HPDE6-E6E7 (cell line): ENCODE data around the gene SH3GL1.

Experiments
- DNase-seq: peaks from one replicate; pipeline ENCODE4 v3.0.0; 2011; ENCODE audit warnings: missing footprints; ENCODE audit errors: extremely low spot score

SH3GL1 gene

DNA sequence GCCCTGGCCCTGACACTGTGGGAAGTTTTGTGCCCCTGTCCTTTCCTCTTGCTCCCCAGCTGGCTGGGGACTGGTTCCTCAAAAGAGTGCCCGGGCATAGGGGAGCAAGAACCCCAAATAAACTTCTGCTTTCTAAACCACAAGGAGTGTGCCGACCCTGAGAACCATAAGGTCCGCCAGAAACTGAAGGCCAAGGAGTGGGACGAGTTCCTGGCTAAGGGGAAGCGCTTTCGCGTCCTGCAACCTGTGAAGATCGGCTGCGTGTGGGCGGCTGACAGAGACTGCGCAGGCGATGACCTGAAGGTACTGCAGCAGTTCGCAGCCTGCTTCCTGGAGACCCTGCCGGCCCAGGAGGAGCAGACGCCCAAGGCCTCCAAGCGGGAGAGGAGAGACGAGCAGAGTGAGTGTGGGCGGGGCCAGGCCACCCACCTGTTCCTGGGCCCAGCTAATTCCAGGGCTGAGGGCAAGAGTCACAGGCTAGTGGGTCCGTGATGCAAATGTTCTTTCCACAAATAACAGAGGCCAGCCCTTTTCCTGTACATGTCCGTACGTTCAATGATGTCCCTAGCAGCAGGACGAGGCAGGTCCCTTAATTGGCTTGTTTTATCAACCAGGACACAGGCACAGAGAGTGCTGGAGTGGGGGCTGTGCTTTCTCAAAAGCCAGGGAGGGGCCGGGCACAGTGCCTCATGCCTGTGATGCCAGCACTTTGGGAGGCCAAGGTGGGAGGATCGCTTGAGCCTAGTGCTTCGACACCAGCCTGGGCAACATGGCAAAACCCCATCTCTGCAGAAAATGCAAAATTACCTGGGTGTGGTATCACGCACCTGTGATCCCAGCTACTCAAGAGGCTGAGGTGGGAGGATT, 31.7 kb upstream of the SH3GL1 start:
- no peak for DNase-seq

- no peak for DNase-seq
Observed at GRCh38 chr19:4431296-4431695, 30.9 kb upstream of the SH3GL1 start.

DNA sequence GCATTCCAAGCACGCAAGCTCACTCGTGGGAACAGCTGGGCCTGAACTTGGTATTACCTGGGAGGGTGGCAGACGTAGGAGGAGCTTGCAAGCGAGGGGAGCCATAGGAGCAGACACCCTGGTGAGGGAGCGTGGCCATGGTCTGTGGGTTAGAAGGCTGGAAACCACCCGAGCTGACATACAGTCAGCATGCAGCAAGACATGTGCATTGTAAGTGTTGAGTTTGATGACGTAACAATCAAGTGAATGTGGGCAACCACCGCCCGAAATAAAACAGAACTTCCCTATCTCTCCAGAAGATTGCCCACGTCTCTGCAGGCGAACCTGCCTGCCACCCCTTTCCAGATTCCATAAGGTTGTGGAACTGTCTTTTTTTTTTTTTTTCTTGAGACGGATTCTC, 30.4 kb upstream of the SH3GL1 start:
- DNase-seq = no peak

DNA sequence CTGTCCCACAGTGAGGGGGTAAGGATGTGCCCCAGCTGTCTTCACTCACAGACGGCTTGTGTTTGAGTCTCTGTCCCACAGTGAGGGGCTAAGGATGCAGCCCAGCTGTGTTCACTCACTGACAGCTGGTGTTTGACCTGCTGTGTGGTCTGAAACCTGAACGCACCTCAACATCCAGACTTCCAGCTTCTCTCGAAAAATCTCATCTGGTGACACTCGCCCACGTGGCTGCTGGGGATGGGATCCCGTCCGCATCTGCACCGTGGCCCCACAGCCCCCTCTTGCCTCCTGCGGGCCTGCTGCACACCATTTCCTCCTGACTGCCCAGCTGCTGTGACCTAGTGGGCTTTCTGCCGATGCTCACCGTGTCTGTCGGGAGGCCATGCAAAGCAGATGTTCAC, 29.4 kb upstream of the SH3GL1 start:
- no peak for DNase-seq

- DNase-seq = no peak
Observed at GRCh38 chr19:4429256-4429655, 28.9 kb upstream of the SH3GL1 start.

DNA sequence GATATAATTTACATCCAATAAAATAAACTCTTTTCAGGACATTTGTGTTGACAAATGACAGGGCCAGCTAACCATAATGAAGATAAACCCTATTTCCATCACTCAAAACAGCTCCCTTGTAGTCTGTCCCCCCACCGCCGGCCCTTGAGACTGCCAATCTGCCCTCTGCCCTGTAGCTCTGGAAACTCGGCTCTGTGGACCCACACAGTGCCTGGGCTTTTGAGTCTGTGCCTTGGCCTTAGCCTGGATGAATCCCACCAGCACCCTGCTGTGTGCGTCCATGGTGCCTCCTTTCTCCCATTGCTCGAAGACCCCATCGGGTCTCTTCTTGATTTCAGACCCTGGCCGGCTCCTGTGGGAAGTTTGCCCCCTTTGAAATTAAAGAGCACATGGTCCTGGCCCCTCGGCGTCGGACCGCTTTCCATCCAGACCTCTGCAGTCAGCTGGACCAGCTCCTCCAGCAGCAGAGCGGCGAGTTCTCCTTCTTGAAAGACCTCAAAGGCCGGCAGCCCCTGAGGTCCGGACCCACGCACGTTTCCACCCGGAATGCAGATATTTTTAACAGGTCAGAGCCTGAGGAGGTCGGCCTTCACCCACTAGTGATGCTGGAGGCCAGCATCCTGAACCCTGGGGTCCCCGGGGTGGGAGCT, 28.1 kb upstream of the SH3GL1 start:
- DNase-seq = no peak

- no peak for DNase-seq
Observed at GRCh38 chr19:4425537-4425936, 25.2 kb upstream of the SH3GL1 start.

- DNase-seq = no peak
Observed at GRCh38 chr19:4423416-4424126, 23.2 kb upstream of the SH3GL1 start.

DNA sequence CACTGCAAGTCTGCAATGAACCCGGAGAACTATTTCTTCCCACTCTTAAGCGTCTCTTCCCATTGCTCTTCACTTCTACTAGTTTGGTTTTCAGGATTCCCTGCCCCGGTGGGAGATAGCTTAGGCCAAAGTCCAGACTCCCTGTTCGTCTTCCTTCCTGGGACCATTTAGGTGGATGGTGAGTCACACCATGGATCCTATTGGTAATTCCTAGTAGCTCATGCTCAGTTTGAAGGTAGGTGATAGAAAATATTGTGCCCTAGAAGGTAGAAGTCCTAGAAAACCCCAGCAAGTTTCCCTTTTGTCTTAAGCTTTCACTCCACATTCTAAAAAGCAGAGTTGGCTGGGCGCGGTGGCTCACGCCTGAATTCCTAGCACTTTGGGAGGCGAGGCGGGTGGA, 15.9 kb upstream of the SH3GL1 start:
- DNase-seq = no peak

GRCh38 chr19:4415352-4415751, 15.0 kb upstream of the SH3GL1 start:
- DNase-seq = no peak

GRCh38 chr19:4414800-4415321, 14.5 kb upstream of the SH3GL1 start:
- DNase-seq = no peak

- DNase-seq = no peak
Observed at GRCh38 chr19:4414144-4414799, 13.9 kb upstream of the SH3GL1 start.

DNA sequence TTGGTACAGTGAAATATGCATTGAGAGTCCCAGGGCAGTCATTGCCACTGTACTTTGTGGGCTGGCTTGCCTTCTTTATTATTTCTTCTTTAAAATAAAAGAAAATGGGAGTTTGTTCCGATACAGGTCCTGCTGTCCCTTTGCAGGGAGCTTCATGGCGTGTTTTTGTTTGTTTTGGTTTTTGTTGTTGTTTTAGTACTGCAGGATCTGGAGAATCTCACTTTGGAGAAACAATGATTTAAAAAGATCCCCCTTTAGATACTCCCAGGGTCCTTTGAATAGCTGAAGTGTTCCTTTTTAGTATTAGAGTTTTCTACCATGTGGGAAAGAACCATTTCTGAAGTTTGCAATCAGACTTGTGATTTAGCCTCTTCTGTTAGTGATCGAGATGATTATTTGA, 13.2 kb upstream of the SH3GL1 start:
- no peak for DNase-seq

DNA sequence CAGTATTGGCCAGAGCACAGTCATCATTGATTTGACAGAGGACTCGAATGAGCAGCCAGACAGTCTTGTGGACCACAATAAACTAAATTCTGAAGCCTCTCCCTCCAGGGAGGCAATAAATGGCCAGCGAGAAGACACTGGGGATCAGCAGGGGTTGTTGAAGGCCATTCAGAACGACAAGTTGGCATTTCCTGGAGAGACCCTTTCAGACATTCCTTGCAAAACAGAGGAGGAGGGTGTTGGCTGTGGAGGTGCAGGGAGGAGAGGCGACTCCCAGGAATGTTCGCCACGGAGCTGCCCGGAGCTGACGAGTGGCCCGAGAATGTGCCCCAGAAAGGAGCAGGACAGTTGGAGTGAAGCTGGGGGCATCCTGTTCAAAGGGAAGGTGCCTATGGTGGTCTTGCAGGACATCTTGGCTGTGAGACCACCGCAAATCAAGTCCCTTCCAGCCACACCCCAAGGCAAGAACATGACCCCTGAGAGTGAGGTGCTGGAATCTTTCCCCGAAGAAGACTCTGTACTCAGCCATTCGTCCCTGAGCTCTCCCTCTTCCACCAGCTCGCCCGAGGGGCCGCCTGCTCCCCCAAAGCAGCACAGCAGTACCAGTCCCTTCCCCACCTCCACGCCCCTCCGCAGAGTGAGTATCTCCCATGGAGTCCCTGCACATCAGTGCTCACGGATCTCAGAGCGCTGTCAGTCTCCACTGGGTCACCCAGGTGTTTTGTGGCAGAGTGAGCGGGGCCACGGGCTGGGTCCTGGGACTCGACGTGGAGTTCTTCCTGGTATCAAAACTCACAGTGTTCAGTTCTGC, 9.0 kb upstream of the SH3GL1 start:
- no peak for DNase-seq

DNA sequence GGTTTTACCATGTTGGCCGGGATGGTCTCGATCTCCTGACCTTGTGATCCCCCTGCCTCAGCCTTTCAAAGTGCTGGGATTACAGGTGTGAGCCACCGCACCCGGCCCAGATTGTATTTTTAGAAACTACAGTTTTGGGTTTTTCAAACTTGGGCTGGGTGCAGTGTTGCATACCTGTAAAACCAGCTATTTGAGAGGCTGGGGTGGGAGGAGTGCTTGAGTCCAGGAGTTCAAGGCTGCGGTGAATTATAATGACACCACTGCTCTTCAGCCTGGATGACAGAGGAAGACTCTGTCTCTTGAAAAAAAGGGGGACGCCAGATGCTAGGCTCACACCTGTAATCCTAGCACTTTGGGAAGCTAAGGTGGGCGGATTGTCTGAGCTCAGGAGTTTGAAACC, 6.3 kb upstream of the SH3GL1 start:
- no peak for DNase-seq

- no peak for DNase-seq
Observed at GRCh38 chr19:4405977-4406376, 5.6 kb upstream of the SH3GL1 start.

DNA sequence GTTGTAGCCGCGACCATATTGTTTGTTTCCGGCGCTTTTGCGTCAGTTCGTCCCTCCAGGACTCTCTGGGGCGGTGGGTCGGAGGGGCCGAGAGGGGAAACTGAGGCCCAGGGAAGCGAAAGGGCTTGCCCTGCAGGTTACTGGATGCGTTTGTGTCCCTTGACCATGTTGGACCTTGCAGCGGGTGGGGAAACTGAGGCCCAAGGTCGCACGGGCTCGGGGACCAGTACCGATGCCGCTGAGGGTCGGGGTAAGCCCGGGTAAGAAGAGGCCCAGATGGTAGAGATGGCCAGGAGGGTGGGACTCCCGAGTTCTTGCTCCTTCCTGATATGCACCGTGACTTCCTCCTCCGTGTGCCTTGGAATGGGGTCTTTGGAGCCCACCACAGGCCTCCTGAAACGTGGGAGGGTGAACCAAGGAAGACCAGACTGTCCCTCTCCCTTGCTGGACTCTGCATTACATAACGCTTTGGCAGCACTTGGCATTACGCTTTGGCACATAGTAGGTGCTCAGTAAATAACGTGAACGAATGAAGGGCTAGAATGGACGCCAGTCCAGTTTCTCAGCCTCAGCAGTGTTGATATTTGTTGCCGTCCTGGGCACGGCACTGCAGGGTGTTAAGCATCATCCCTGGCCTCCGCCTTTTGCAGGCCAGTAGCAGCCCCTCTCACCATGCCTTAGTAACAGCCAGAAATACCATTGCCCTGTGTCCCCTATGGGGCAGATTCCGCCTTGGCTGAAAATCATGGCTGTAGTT, 2.8 kb upstream of the SH3GL1 start:
- DNase-seq = no peak

- DNase-seq = peak; percentile 100
Observed at GRCh38 chr19:4402171-4403004, 2.0 kb upstream of the SH3GL1 start, which contains the start of gene CHAF1A. Gene CHAF1A, plus strand, starts transcription at chr19:4402640. Its CDS starts 123 bp downstream, at chr19:4402763.

DNA sequence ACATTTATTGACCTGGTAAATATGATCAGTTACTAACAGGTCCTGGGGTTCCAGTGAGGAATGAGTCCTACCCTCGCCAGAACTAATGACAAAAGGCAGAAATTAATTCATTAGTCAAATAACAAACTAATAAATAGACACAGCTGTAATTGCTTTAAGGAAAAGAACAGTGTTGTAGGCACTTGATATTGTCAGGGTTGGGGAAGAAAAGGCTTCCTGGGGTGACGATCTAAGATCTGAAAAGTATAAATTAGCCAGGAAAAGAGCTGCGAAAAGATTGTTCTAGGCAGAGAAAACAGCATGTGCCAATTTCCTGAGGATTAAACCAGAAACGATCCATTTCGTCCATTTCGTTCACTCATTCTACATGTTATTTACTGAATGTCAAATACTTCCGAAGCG, 1.4 kb upstream of the SH3GL1 start:
- DNase-seq = no peak

DNA sequence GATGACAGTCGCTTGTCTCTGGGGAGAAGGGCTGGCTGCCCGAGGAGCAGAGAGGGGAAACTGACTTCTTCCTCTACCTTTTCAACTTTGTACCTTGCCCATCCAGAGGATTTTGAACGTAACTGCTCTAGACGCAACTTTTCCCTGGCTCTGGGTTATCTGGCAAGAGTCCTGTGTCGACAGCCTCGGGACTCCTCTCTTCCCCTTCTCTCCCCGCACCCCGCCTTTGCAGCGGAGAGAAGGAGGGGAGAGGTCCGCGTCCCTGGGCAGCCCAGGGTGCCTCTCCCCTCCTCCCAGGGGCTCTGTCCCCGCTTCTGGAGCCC, 574 bp downstream of the SH3GL1 start:
- DNase-seq = no peak
